ENCODE results near the gene MRPL58.

DNA sequence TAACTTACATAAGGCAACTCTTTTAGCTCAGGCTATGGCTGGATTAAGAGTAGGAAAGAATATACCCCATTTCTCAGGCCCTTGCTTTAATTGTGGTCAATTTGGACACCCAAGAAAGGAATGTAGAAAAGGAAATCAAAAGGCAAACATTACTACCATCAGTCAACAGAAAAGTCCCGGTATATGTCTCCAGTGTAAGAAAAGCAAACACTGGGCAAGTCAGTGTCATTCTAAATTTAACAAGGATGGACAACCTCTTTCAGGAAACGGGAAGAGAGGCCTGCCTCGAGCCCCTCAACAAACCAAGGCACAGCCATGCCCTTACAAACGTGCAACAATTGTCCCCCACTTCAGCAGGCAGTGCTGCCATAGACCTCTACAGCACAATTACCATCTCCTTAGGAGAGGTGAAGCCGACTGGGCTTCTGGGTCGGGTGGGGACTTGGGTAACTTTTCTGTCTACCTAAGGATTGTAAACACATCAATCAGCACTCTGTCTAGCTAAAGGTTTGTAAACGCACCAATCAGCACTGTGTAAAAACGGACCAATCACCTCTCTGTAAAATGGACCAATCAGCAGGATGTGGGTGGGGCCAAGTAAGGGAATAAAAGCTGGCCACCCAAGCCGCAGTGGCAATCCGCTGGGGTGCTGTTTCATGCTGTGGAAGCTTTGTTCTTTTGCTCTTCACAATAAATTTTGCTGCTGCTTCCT is 12.4 kb downstream of the MRPL58 start:
- no peak for TF ChIP-seq EZH2 (IDR thresholded peaks at IDR 0.05; ENCODE audit: low read length)
- TF ChIP-seq, protein P1, sequence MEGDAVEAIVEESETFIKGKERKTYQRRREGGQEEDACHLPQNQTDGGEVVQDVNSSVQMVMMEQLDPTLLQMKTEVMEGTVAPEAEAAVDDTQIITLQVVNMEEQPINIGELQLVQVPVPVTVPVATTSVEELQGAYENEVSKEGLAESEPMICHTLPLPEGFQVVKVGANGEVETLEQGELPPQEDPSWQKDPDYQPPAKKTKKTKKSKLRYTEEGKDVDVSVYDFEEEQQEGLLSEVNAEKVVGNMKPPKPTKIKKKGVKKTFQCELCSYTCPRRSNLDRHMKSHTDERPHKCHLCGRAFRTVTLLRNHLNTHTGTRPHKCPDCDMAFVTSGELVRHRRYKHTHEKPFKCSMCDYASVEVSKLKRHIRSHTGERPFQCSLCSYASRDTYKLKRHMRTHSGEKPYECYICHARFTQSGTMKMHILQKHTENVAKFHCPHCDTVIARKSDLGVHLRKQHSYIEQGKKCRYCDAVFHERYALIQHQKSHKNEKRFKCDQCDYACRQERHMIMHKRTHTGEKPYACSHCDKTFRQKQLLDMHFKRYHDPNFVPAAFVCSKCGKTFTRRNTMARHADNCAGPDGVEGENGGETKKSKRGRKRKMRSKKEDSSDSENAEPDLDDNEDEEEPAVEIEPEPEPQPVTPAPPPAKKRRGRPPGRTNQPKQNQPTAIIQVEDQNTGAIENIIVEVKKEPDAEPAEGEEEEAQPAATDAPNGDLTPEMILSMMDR (optimal IDR thresholded peaks at IDR 0.05 in 1 of 3, IDR thresholded peaks at IDR 0.05 in 1 of 3, conservative IDR thresholded peaks at IDR 0.05 in 1 of 3; ENCODE audit: extremely low read depth in 1 of 3, insufficient read depth in 2 of 3, low read length in 3 of 3), result no peak

All from keratinocyte (primary cell).